ENCODE data around the gene INPP5J.
"Not testable (repeated sequence)": the region's sequence is repeated elsewhere in the genome, so short reads cannot be mapped to it uniquely, and the experiment has no call there.

INPP5J gene

DNA sequence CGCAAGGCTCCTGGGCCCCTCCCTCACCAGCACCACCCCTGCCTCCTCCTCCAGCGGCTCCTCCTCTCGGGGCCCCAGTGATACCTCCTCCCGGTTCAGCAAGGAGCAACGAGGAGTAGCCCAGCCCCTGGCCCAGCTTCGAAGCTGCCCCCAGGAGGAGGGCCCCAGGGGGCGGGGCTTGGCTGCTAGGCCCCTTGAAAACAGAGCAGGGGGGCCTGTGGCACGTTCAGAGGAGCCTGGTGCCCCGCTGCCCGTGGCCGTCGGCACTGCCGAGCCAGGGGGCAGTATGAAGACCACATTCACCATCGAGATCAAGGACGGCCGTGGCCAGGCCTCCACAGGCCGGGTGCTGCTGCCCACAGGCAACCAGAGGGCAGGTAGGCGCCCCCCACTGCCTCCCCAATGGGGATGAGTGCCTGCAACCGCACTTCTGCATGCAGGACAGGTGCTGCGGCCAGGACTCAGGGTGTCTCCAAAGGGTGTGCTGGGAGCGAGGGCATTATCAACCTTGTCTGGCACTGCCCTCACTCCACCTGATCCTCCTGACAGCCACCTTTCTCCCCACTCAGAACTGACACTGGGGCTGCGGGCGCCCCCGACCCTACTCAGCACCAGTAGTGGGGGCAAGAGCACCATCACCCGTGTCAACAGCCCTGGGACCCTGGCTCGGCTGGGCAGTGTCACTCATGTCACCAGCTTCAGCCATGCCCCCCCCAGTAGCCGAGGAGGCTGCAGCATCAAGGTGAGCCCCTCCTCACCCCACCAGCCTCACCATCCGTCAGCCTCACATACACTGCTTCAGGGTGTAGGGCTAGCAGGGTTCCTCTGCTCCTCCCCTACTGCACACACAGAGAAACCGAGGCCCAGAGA is 31.4 kb upstream of the INPP5J start:
- no peak for DNase-seq (ENCODE audit: low spot score in 2 of 2)
- Histone ChIP-seq H3K27me3 (ENCODE audit: low read depth) (no peaks in the 10 kb centered on the region), H3K36me3 (replicated peaks) (peaks cover 8% of the 10 kb centered on the region), H3K9me3 (no peaks in the 10 kb centered on the region), H3K4me3 (no peak overlapping the region), H3K4me1 (no peaks in the 10 kb centered on the region)
- in situ Hi-C loops (cut with MboI; ENCODE audit: low sequenced_read_pairs), result no loop called here

DNA sequence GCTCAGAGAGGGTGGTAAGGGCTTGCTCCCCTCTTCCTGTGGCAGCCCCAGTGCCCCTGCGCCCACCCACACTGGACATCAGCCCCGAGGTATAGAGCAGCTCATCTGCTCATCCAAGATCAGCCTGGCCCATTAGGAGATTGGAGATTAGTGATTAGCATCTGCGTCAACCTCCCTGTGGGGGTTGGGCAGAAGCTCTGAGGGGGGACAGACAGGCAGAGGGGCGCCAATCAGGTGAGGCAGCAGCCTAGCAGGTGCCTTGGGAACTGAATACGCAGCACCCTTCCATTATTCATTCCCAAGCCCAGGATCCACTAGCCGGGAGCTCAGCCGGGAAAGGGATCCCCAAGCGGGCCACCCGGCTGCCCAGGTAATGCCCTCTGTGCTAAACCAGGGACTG is 30.6 kb upstream of the INPP5J start:
- Histone ChIP-seq H3K27me3 (ENCODE audit: low read depth) (no peaks in the 10 kb centered on the region), H3K4me1 (no peaks in the 10 kb centered on the region), H3K36me3 (replicated peaks) (peaks cover 8% of the 10 kb centered on the region), H3K4me3 (no peak overlapping the region), H3K9me3 (no peaks in the 10 kb centered on the region)
- no peak for DNase-seq (ENCODE audit: low spot score in 2 of 2)
- in situ Hi-C loops (cut with MboI; ENCODE audit: low sequenced_read_pairs), result no loop called here

DNA sequence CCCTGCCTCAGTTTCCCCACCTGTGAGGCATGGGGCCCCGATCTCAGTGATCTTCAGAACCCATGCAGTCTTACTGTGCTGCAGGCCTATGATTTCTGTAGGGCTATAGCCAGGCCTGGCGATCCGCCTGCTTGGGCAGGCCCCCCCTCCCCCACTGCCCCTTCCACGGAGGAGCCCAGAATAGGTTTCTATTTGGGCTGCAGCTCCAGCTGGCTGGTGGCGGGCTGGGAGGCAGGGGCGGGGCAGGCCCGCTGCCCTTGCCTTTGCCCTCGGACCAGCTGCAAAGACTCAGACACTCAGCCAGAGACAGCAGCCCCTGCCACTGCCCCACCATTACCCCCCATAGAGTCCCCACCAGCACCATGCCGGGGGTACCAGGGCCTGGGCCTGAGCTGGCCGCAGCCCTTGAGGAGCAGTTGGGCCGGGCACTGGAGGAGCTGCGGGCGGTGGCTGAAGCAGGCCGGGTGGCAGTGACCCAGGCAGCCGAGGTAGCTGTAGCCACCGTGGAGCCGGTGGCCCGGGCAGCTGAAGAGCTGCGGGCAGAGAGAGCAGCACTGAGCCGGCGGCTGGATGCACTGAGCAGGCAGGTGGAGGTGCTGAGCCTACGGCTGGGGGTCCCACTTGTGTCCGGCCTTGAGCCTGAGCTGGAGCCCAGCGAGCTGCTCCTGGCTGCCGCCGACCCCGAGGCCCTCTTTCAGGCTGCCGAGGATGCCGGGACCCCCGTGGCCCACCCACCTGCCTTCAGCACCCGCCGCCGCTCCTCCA is 29.5 kb upstream of the INPP5J start:
- H3K4me1 ChIP-seq, result no peaks in the 10 kb centered on the region
- H3K9me3 ChIP-seq, result no peaks in the 10 kb centered on the region
- H3K36me3 ChIP-seq (replicated peaks), result peaks cover 5% of the 10 kb centered on the region
- H3K27me3 ChIP-seq (ENCODE audit: low read depth), result no peaks in the 10 kb centered on the region
- no peak overlapping the region for H3K4me3 ChIP-seq
- in situ Hi-C loops (cut with MboI; ENCODE audit: low sequenced_read_pairs), result no loop called here
- DNase-seq (ENCODE audit: low spot score in 2 of 2), result no peak

DNA sequence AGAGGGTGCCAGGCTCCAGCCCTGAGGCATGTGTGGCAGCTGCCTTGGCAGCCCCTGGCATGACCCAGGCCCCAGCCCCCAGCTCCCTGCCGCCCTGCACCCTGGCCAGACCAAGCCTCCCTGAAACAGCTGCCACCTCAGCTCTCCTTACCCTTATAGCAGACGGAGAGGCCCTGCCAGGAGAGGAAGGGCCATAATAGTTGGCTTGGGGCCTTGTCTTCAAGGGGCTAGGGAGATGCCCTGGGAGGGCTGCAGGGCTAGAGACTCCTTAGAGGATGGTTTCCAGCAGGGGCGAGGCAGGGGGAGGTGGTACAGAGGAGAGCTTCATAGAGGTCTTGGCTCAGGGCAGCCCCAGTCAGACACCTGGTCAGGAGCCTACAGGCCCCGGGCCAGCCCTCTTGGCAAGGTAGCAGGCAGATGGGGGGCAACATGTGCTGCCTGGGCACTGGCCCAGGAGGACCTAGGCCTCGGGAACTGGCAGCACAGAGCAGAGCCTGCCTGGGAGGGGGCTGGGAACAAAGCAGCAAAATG is 28.7 kb upstream of the INPP5J start:
- DNase-seq (ENCODE audit: low spot score in 2 of 2), result no peak
- no peak overlapping the region for H3K4me3 ChIP-seq
- H3K9me3 ChIP-seq, result no peaks in the 10 kb centered on the region
- no peaks in the 10 kb centered on the region for H3K4me1 ChIP-seq
- in situ Hi-C loops (cut with MboI; ENCODE audit: low sequenced_read_pairs), result no loop called here
- H3K27me3 ChIP-seq (ENCODE audit: low read depth), result no peaks in the 10 kb centered on the region
- H3K36me3 ChIP-seq (replicated peaks), result no peaks in the 10 kb centered on the region; the same call in none of the 2 replicates

DNA sequence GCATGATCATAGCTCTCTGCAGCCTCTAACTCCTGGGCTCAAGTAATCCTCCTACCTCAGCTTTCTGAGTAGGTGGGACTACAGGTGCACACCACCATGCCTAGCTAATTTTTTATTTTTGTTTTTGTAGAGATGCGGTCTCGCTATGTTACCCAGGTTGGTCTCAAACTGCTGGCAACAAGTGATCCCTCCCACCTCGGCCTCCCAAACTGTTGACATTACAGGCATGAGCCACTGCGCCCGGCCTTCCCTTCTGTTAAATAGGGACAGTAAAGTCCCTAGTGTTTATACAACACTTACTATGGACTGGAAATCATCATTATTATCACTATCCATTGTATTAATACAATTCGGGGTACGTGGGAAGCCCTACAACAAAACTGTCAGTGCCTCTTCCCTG is 28.0 kb upstream of the INPP5J start:
- no peaks in the 10 kb centered on the region; the same call in none of the 2 replicates for H3K36me3 ChIP-seq (replicated peaks)

DNA sequence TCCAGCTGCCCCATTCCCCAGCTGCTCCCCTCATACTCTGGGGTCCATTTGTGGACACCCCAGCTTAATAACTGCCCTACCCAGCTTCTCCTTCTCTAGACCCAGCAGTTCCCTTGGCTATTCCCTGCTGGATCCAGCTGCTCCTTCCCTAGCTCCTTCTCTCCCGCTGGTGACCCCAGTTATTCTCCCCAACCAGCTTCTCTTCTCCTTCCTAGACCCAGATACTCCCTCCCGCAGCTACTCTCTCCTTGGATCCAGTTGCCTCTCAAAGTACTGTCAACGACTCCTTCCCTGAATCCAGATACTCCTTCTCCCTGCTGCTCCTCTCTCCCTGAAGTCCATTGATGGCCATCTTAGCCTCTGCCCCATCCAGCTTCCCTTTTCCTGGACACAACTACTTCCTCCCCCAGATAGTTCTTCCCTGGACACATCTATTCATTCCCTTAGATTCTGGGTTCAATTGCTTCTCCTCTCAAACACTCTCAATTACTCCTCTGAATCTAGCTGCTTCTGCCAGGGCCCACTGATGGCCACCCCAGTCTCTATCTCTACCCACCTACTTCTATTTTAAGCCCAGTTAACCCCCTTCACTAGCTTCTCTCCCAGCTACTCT is 27.0 kb upstream of the INPP5J start:
- Histone ChIP-seq H3K9me3 (no peaks in the 10 kb centered on the region), H3K4me3 (no peak overlapping the region), H3K4me1 (no peaks in the 10 kb centered on the region), H3K36me3 (replicated peaks) (no peaks in the 10 kb centered on the region; the same call in none of the 2 replicates), H3K27me3 (ENCODE audit: low read depth) (no peaks in the 10 kb centered on the region)
- in situ Hi-C loops (cut with MboI; ENCODE audit: low sequenced_read_pairs), result no loop called here
- DNase-seq (ENCODE audit: low spot score in 2 of 2), result no peak

More for the DNA sequence above, 28.0 kb upstream of the INPP5J start:
- Histone ChIP-seq H3K9me3 (no peaks in the 10 kb centered on the region), H3K27me3 (ENCODE audit: low read depth) (no peaks in the 10 kb centered on the region), H3K4me3 (no peak overlapping the region), H3K4me1 (no peaks in the 10 kb centered on the region)
- no peak for DNase-seq (ENCODE audit: low spot score in 2 of 2)
- in situ Hi-C loops (cut with MboI; ENCODE audit: low sequenced_read_pairs), result no loop called here

DNA sequence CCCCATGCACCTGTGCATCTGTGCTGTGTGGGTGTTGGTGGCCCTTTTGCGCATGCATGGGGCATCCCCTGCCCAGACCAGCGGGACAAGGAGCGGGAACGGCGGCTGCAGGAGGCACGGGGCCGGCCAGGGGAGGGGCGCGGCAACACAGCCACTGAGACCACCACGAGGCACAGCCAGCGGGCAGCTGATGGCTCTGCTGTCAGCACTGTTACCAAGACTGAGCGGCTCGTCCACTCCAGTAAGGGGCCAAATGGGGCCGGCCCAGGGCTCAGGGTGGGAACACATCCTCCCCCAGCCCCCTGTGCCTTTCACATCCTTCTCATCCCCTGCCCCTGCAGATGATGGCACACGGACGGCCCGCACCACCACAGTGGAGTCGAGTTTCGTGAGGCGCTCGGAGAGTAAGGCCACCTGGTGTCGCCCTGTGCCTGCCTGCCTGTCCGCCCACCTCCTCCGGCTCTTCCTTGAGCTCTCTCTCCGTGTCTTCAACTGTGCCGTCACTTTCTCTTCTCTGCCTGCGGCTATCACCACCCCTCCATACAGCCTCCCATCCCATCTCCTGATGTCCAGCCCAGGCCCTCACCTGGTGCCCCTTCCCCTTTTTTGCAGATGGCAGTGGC is 26.0 kb upstream of the INPP5J start:
- H3K4me1 ChIP-seq, result no peaks in the 10 kb centered on the region

DNA sequence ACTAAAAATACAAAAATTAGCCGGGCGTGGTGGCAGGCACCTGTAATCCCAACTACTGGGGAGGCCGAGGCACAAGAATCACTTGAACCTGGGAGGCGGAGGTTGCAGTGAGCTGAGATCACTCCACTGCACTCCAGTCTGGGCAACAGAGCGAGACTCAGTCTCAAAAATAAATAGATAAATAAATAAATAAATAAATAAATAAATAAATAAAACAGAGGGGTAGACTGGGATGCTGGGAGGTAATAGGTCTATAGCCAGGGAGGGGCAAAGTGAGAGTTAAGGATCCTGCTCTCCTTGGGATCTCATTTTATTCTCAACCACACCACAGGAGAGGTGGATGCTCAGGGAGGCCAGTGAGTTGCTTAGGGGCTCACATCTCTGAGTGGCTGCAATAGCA is 25.2 kb upstream of the INPP5J start:
- in situ Hi-C loops (cut with MboI; ENCODE audit: low sequenced_read_pairs); H3K36me3 ChIP-seq (replicated peaks): not testable (repeated sequence)

More for the DNA sequence above, 26.0 kb upstream of the INPP5J start:
- Histone ChIP-seq H3K27me3 (ENCODE audit: low read depth) (no peaks in the 10 kb centered on the region), H3K9me3 (no peaks in the 10 kb centered on the region), H3K36me3 (replicated peaks) (no peaks in the 10 kb centered on the region; the same call in none of the 2 replicates), H3K4me3 (no peak overlapping the region)
- in situ Hi-C loops (cut with MboI; ENCODE audit: low sequenced_read_pairs), result no loop called here
- no peak for DNase-seq (ENCODE audit: low spot score in 2 of 2)

DNA sequence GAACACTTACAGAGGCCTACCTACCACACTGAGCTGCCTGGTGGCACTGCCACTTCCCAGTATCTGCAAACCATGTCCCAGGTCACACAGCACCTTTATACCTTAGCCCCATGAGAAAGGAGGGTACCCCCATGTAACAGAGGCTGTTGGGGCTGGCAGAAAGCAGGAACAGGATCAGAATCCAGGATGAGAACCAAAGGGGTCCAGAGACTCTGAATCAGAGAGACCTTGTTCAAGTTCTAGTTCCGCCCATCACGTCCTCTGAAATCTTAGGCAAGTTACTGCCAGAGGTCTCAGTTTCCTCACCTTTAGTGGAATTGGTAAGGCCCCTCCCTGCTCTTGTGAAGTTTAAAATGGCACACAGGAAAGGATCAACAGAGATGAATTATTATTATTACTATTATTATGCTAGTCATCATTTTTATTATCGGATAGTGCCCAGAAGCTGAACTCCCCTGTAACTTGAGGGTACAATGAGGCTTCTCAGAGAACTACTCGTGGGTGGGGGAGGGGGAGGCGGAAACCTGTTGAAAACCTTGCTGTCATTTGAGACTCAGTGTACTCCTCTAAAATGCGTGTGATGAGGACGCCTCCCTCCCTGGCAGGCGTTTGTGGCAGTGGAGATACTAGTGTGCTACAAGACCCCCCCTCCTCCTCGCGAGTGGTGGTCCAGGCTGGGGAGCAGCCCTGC is 24.7 kb upstream of the INPP5J start:
- Histone ChIP-seq H3K4me3 (no peak overlapping the region), H3K9me3 (no peaks in the 10 kb centered on the region), H3K27me3 (ENCODE audit: low read depth) (no peaks in the 10 kb centered on the region), H3K36me3 (replicated peaks) (no peaks in the 10 kb centered on the region; the same call in 1 of the 2 replicates), H3K4me1 (no peaks in the 10 kb centered on the region)
- DNase-seq (ENCODE audit: low spot score in 2 of 2), result no peak
- in situ Hi-C loops (cut with MboI; ENCODE audit: low sequenced_read_pairs), result no loop called here

More for the DNA sequence above, 25.2 kb upstream of the INPP5J start:
- H3K27me3 ChIP-seq (ENCODE audit: low read depth); H3K4me1 ChIP-seq; H3K9me3 ChIP-seq; DNase-seq (ENCODE audit: low spot score in 2 of 2); H3K4me3 ChIP-seq: not testable (repeated sequence)

DNA sequence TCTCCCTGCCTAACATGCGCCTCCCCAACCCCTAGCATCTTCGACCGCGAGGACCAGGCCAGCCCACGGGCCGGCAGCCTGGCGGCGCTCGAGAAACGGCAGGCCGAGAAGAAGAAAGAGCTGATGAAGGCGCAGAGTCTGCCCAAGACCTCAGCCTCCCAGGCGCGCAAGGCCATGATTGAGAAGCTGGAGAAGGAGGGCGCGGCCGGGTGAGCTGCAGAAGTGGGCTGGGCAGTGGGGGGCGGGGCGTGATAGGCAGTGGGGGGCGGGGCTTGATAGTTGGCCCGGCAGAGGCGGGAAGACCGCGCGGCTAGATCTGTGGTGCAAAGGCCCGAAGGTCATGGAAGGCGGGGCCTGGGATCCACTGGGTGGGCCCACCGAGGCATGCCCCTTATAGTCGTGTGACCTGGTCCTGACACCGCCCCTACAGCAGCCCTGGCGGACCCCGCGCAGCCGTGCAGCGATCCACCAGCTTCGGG is 24.1 kb upstream of the INPP5J start:
- no peak for DNase-seq (ENCODE audit: low spot score in 2 of 2)
- H3K36me3 ChIP-seq (replicated peaks), result no peaks in the 10 kb centered on the region
- H3K4me3 ChIP-seq, result no peak overlapping the region
- in situ Hi-C loops (cut with MboI; ENCODE audit: low sequenced_read_pairs), result no loop called here
- H3K27me3 ChIP-seq (ENCODE audit: low read depth), result no peaks in the 10 kb centered on the region
- no peaks in the 10 kb centered on the region for H3K9me3 ChIP-seq
- H3K4me1 ChIP-seq, result no peaks in the 10 kb centered on the region

DNA sequence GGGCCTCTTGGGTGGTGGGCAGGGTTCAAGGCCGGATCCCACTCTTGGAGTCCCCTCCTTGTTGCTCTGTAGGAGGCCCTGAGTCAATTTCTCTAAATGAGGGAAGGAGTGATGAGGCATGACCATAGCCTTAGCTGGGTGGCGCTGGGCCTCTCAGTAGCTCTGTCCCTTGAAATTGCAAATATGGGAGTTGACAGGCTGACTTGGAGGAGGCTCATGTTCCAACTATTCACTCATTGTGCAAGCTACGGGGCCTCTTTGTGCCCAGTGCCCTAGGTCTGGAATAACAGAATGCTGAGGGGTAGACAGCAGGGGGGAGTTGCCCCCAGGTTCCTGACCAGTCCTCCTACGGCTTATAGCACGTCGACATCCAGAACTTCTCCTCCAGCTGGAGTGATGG is 23.4 kb upstream of the INPP5J start:
- Histone ChIP-seq H3K9me3 (no peaks in the 10 kb centered on the region), H3K27me3 (ENCODE audit: low read depth) (no peaks in the 10 kb centered on the region), H3K4me3 (no peak overlapping the region), H3K36me3 (replicated peaks) (no peaks in the 10 kb centered on the region), H3K4me1 (no peaks in the 10 kb centered on the region)
- DNase-seq (ENCODE audit: low spot score in 2 of 2), result no peak
- in situ Hi-C loops (cut with MboI; ENCODE audit: low sequenced_read_pairs), result no loop called here

DNA sequence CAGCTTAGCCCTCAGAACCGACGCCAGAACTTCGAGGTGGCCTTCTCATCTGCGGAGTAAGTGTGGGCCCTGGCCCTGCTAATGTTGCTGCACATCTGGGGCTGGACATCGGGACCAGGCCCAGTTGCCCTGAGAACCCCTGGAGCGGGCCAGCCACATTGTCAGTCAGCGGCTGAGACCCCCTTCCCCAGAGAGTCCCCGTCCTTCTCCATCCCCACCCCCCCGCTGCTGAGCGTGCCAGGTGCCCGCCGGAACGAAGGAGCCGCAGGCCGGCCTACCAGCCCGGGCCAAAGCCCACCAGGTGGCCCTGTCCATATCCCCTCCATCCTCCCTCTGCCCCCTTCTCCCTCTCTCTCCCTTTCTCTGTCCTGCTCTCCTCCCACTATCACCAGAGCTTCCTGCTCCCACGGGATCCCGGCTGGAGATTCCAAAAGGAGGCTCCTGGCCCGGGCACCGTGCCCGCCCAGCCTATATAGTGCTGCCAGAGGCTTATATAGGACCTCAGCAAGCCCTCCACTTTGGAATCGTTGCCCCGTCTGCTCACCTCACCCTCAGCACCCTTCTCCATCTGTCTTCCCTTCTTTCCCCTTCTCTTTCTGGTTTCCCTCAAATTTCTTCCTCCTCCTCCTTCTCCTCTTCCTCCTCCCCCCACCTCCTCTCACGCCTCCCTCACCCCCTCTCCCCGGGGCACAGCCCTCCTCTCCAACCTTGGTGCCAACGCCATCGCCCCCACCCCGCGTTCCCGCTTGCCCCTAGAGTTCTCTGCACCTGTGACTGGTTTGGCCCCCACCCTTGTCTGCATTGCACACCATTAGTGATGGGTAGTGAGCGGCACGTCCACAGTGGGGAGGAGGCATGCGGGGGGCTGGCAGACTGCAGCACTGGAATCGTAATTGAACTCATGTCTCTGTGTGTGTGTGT is 22.7 kb upstream of the INPP5J start:
- Histone ChIP-seq H3K4me3 (no peak overlapping the region), H3K9me3 (no peaks in the 10 kb centered on the region), H3K27me3 (ENCODE audit: low read depth) (no peaks in the 10 kb centered on the region), H3K36me3 (replicated peaks) (no peaks in the 10 kb centered on the region), H3K4me1 (no peaks in the 10 kb centered on the region)
- in situ Hi-C loops (cut with MboI; ENCODE audit: low sequenced_read_pairs), result no loop called here
- no peak for DNase-seq (ENCODE audit: low spot score in 2 of 2)
